GM12874 (cell line): ENCODE data around the gene TNRC18.

Source experiments
- TF ChIP-seq, protein P1 (sequence below): IDR thresholded peaks from 2 replicates; pipeline ENCODE4 v1.5.1; 2011; ENCODE audit warnings: low read depth, mild to moderate bottlenecking, control low read depth, low read length, moderate library complexity; ENCODE audit not compliant: insufficient read depth

The TNRC18 gene

GRCh38 chr7:5337047-5337446 lies 86.6 kb downstream of the TNRC18 start:
- TF ChIP-seq, protein P1, sequence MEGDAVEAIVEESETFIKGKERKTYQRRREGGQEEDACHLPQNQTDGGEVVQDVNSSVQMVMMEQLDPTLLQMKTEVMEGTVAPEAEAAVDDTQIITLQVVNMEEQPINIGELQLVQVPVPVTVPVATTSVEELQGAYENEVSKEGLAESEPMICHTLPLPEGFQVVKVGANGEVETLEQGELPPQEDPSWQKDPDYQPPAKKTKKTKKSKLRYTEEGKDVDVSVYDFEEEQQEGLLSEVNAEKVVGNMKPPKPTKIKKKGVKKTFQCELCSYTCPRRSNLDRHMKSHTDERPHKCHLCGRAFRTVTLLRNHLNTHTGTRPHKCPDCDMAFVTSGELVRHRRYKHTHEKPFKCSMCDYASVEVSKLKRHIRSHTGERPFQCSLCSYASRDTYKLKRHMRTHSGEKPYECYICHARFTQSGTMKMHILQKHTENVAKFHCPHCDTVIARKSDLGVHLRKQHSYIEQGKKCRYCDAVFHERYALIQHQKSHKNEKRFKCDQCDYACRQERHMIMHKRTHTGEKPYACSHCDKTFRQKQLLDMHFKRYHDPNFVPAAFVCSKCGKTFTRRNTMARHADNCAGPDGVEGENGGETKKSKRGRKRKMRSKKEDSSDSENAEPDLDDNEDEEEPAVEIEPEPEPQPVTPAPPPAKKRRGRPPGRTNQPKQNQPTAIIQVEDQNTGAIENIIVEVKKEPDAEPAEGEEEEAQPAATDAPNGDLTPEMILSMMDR, result no peak

- TF ChIP-seq, protein P1, result no peak
Observed at GRCh38 chr7:5334671-5335070, 89.0 kb downstream of the TNRC18 start.

DNA sequence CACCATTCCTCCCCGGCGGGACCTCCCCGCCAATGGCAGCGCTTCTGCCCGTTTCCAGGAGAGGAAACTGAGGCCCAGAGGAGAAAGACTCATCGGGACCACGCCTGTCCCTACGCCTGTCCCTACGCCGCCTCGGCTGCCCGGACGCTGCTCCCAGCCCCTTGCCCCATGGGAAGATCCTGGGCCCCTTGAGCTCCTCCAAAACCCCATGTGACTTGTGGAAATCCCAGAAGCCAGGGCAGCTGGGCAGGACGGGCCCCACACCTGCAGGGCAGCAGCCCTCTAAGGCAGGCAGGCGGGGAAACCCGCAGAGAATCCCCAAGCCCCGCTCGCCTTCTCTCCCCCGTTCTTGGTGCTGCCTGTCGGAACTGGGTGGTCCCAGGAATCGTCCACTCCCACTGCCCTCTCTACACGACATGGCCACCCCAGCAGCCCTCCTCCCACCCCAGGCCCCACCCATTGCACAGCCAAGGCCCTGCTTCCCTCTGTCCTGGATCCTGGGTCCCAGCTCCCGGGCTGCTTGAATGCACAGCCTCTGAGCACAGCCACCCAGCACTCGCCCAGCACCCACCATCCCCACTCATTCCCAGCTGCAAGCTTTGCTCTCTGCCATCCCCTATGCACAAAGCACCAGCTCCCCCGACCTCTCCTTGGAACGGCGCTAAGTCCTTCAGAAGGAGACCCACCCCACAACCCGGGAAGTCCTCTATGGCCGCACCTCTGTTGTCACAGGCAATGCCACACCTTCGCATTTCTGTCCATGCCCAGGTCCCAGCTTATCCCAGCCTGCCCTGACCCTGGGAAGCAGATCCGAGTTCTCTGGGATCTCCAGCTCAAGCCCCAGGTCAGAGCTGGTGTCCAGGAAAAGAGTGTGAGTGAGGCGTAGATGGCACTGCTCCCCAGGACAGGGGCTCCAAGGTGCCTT lies 90.3 kb downstream of the TNRC18 start:
- TF ChIP-seq, protein P1, result no peak

DNA sequence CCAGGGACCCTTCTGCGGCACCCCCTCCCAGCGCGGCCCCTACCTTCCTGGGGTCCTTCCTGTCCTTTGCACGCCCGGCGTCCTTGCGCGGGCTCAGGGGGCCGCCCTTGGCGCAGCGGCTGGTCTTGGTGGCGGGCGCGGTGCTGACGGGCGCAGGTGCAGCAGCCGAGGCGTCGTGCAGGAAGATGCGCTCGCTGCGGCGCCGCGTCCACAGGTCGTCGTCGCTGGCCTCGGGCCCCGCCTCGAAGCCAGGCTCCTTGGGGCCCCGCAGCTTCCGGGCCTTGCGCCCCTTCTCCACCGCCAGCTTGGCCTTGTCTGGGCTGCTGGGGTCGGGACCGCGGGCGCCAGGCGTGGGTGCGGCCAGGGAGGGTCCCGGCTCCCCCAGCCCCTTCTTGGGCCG lies 91.1 kb downstream of the TNRC18 start:
- TF ChIP-seq, protein P1, result no peak

DNA sequence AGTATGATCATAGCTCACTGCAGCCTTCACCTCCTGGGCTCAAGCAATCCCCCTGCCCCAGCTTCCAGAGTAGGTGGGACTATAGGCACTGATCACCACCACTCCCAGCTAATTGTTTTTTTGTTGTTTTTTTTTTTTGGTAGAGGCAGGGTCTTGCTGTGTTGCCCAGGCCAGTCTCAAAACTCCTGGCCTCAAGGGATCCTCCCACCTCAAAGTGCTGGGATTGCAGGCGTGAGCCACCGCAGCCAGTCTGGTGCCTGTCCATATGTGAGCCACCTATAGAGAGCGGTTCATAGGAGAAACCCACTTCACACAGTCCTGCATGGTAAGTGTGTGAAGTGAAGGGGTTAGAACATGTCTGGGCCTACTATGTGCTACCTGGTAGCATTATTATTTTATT lies 93.3 kb downstream of the TNRC18 start:
- TF ChIP-seq, protein P1, result no peak

- TF ChIP-seq, protein P1, result no peak
Observed at GRCh38 chr7:5324961-5325360, 98.7 kb downstream of the TNRC18 start.

- TF ChIP-seq, protein P1, result no peak
Observed at GRCh38 chr7:5322621-5323410, 100.8 kb downstream of the TNRC18 start.
